H1 (cell line): ENCODE measurements around the gene PFKP. TPM values are rescaled to one million over a fixed set of nuclear protein-coding genes. Genes with fewer than 3 reads are reported as not detected.

Source experiments
- CTCF ChIA-PET: fragments of 300-600 bp; sonication (Branson Sonifier 250); formaldehyde crosslinking; loops from one replicate; lab custom pipeline; 2021; ENCODE audit not compliant: partially characterized antibody; lab: Charles Lee
- POLR2A ChIA-PET: fragments of 300-600 bp; sonication (Branson Sonifier 250); formaldehyde crosslinking; loops from one replicate; lab custom pipeline; 2021; ENCODE audit warnings: inconsistent platforms; ENCODE audit not compliant: partially characterized antibody; lab: Charles Lee
- DNase-seq, 2 experiments: peaks; one replicate each; pipeline versions ENCODE4 v3.0.0 to v3.0.0-alpha.2; 2010 to 2022; ENCODE audit warnings: low spot score in 2 of 2, low read depth in 1 of 2, mixed read lengths in 1 of 2
- FAIRE-seq: peaks from 2 replicates; lab custom pipeline; 2011; peaks lifted over from hg19 to GRCh38; lab: Jason Lieb, UNC
- H2AFZ ChIP-seq: 2 replicates; pipeline ENCODE4 v1.8.1; 2012; ENCODE audit warnings: low read length, inconsistent platforms
- H2AK5ac ChIP-seq: 2 replicates; pipeline ENCODE4 v1.6.1; 2013; ENCODE audit warnings: low read depth, low read length
- H2BK120ac ChIP-seq: replicated peaks from 2 replicates; pipeline ENCODE3; 2013; ENCODE audit warnings: low read depth, low read length, inconsistent platforms
- H2BK12ac ChIP-seq: 2 replicates; pipeline ENCODE4 v1.6.1; 2013; ENCODE audit warnings: low read depth, low read length
- H2BK15ac ChIP-seq: 2 replicates; pipeline ENCODE4 v1.6.1; 2013; ENCODE audit warnings: low read length
- H2BK20ac ChIP-seq: 2 replicates; pipeline ENCODE4 v1.6.1; 2013; ENCODE audit warnings: low read length
- H2BK5ac ChIP-seq: 2 replicates; pipeline ENCODE4 v1.6.1; 2013; ENCODE audit warnings: low read depth, low read length
- H3K14ac ChIP-seq: 2 replicates; pipeline ENCODE4 v1.6.1; 2013; ENCODE audit warnings: inconsistent platforms; ENCODE audit not compliant: insufficient read length
- H3K18ac ChIP-seq: 2 replicates; pipeline ENCODE4 v1.6.1; 2013; ENCODE audit warnings: low read length; ENCODE audit errors: extremely low read depth
- H3K23ac ChIP-seq: 2 replicates; pipeline ENCODE4 v1.6.1; 2013; ENCODE audit warnings: inconsistent platforms; ENCODE audit not compliant: insufficient read length
- H3K23me2 ChIP-seq: 2 replicates; pipeline ENCODE4 v1.6.1; 2013; ENCODE audit warnings: low read depth, low read length
- H3K27ac ChIP-seq: 2 replicates; pipeline ENCODE4 v1.6.1; 2011; ENCODE audit warnings: low read depth, low read length, inconsistent platforms
- H3K27me3 ChIP-seq, 4 experiments: replicated peaks in 1 of 4; 1 replicate in 1 of 4; 2 replicates in 3 of 4; pipeline versions ENCODE4 v1.6.1 to v1.8.1; 2011 to 2013; ENCODE audit warnings: low read length in 3 of 4, mild to moderate bottlenecking in 3 of 4, inconsistent platforms in 2 of 4, mixed read lengths in 2 of 4, moderate library complexity in 1 of 4; ENCODE audit not compliant: control insufficient read depth in 3 of 4, insufficient read depth in 3 of 4; ENCODE audit errors: extremely low read depth in 1 of 4
- H3K36me3 ChIP-seq, 4 experiments: 2 replicates each; pipeline versions ENCODE4 v1.6.1 to v1.8.1; 2011 to 2013; ENCODE audit warnings: mild to moderate bottlenecking in 4 of 4, low read length in 3 of 4, moderate library complexity in 2 of 4, control low read depth in 1 of 4, inconsistent platforms in 1 of 4; ENCODE audit not compliant: insufficient read depth in 4 of 4, control insufficient read depth in 2 of 4
- H3K4ac ChIP-seq: replicated peaks from 2 replicates; pipeline ENCODE3; 2013; ENCODE audit warnings: low read length, low read depth, mixed read lengths, inconsistent platforms; ENCODE audit not compliant: insufficient read length
- H3K4me1 ChIP-seq, 4 experiments: replicated peaks in 1 of 4; 1 replicate in 1 of 4; 2 replicates in 3 of 4; pipeline versions ENCODE4 v1.6.1 to v1.8.1; 2011 to 2013; ENCODE audit warnings: low read length in 3 of 4, inconsistent platforms in 2 of 4, mixed read lengths in 1 of 4; ENCODE audit not compliant: insufficient read depth in 4 of 4, control insufficient read depth in 3 of 4
- H3K4me2 ChIP-seq, 2 experiments: 2 replicates each; pipeline versions ENCODE4 v1.6.1 to v1.8.1; 2011 to 2013; ENCODE audit warnings: low read depth in 2 of 2, low read length in 2 of 2, control low read depth in 1 of 2, inconsistent platforms in 1 of 2, mild to moderate bottlenecking in 1 of 2; ENCODE audit not compliant: insufficient read depth in 1 of 2
- H3K4me3 ChIP-seq, 4 experiments: fragments of 200-600, 300-600 bp in 1 of 4; sonication (generic), shearing (Covaris generic), sonication (Bioruptor Twin) in 1 of 4; 2 replicates each; pipeline versions ENCODE4 v1.5.1 to v1.8.1; 2011 to 2016; ENCODE audit warnings: low read length in 4 of 4, low read depth in 3 of 4, control low read depth in 2 of 4, inconsistent platforms in 2 of 4, mild to moderate bottlenecking in 2 of 4, mixed read lengths in 1 of 4, moderate library complexity in 1 of 4; ENCODE audit not compliant: insufficient read depth in 2 of 4; ENCODE audit errors: extremely low read depth in 1 of 4
- H3K56ac ChIP-seq: replicated peaks from 2 replicates; pipeline ENCODE3; 2013; ENCODE audit warnings: low read depth, mild to moderate bottlenecking, mixed read lengths, low read length, inconsistent platforms; ENCODE audit not compliant: insufficient read length
- H3K79me1 ChIP-seq: 2 replicates; pipeline ENCODE4 v1.6.1; 2013; ENCODE audit warnings: low read depth, low read length, control low read depth
- H3K79me2 ChIP-seq, 2 experiments: 2 replicates each; pipeline versions ENCODE4 v1.6.1 to v1.8.1; 2012 to 2013; ENCODE audit warnings: low read length in 2 of 2, mild to moderate bottlenecking in 2 of 2, inconsistent platforms in 1 of 2; ENCODE audit not compliant: insufficient read depth in 2 of 2, control insufficient read depth in 1 of 2
- H3K9ac ChIP-seq, 4 experiments: replicated peaks in 1 of 4; 1 replicate in 1 of 4; 2 replicates in 3 of 4; pipeline versions ENCODE4 v1.6.1 to v1.8.1; 2011 to 2013; ENCODE audit warnings: low read depth in 3 of 4, low read length in 3 of 4, control low read depth in 2 of 4, mild to moderate bottlenecking in 2 of 4, moderate library complexity in 2 of 4, inconsistent platforms in 1 of 4; ENCODE audit errors: extremely low read depth in 1 of 4
- H3K9me3 ChIP-seq, 2 experiments: 2 replicates each; pipeline versions ENCODE4 v1.6.1 to v1.8.1; 2012 to 2013; ENCODE audit warnings: mild to moderate bottlenecking in 2 of 2, moderate library complexity in 2 of 2, control low read depth in 1 of 2, inconsistent platforms in 1 of 2, low read depth in 1 of 2, low read length in 1 of 2, mixed read lengths in 1 of 2; ENCODE audit not compliant: insufficient read depth in 2 of 2
- H4K20me1 ChIP-seq, 2 experiments: replicated peaks in 1 of 2; 2 replicates each; pipeline versions ENCODE3 to v1.8.1; 2011 to 2013; ENCODE audit warnings: inconsistent platforms in 2 of 2, low read length in 2 of 2, mild to moderate bottlenecking in 1 of 2; ENCODE audit not compliant: insufficient read depth in 2 of 2, control insufficient read depth in 1 of 2
- H4K5ac ChIP-seq: 2 replicates; pipeline ENCODE4 v1.6.1; 2013; ENCODE audit warnings: low read length, low read depth, mixed read lengths, inconsistent platforms; ENCODE audit not compliant: insufficient read length
- H4K8ac ChIP-seq: 2 replicates; pipeline ENCODE4 v1.8.0; 2013; ENCODE audit warnings: mild to moderate bottlenecking, moderate library complexity, low read length, inconsistent platforms; ENCODE audit not compliant: insufficient read depth; ENCODE audit errors: extremely low read depth
- H4K91ac ChIP-seq: replicated peaks from 2 replicates; pipeline ENCODE3; 2013; ENCODE audit warnings: low read length, mixed read lengths, inconsistent platforms; ENCODE audit not compliant: insufficient read length
- ATF3 ChIP-seq: IDR thresholded peaks from 2 replicates; pipeline ENCODE4 v1.6.1; 2011; ENCODE audit warnings: low read depth, mild to moderate bottlenecking, low read length; ENCODE audit not compliant: insufficient read depth
- CEBPB ChIP-seq: IDR thresholded peaks from 2 replicates; pipeline ENCODE4 v1.6.1; 2012; ENCODE audit warnings: low read depth, low read length
- CHD1 ChIP-seq: IDR thresholded peaks from 2 replicates; pipeline ENCODE4 v1.6.1; 2012; ENCODE audit warnings: low read depth, low read length, improper control_type of control experiment
- EZH2 ChIP-seq: fragments of 200-600 bp; sonication (generic); IDR thresholded peaks from 2 replicates; pipeline ENCODE4 v1.7.1; 2012; ENCODE audit warnings: low read depth, mild to moderate bottlenecking, moderate library complexity, low read length, inconsistent platforms; ENCODE audit not compliant: severe bottlenecking
- FOSL1 ChIP-seq: IDR thresholded peaks from 2 replicates; pipeline ENCODE4 v1.6.1; 2011; ENCODE audit warnings: mild to moderate bottlenecking, low read depth, low read length, moderate library complexity; ENCODE audit not compliant: insufficient read depth
- JUN ChIP-seq: IDR thresholded peaks from 2 replicates; pipeline ENCODE4 v1.6.1; 2011; ENCODE audit warnings: low read depth, mild to moderate bottlenecking, improper control_type of control experiment, low read length
- JUND ChIP-seq: IDR thresholded peaks from 2 replicates; pipeline ENCODE4 v1.6.1; 2011; ENCODE audit warnings: mild to moderate bottlenecking, improper control_type of control experiment, low read length
- KDM1A ChIP-seq: fragments of 200-600, 300-600 bp; sonication (generic); IDR thresholded peaks from 2 replicates; pipeline ENCODE4 v1.7.1; 2016; ENCODE audit warnings: mild to moderate bottlenecking, low read length, borderline replicate concordance
- SAP30 ChIP-seq: fragments of 300-600 bp; sonication (generic); IDR thresholded peaks from 2 replicates; pipeline ENCODE4 v1.7.1; 2012; ENCODE audit warnings: low read length, moderate library complexity, mild to moderate bottlenecking, inconsistent platforms; ENCODE audit not compliant: insufficient read depth, insufficient replicate concordance
- SIN3A ChIP-seq, 2 experiments: IDR thresholded peaks in 1 of 2; conservative IDR thresholded peaks in 1 of 2; 2 replicates each; pipeline ENCODE4 v1.6.1; 2011 to 2012; ENCODE audit warnings: low read length in 2 of 2, improper control_type of control experiment in 1 of 2, low read depth in 1 of 2, mild to moderate bottlenecking in 1 of 2
- SIRT6 ChIP-seq: IDR thresholded peaks from one replicate; pipeline ENCODE4 v1.7.1; 2012; ENCODE audit warnings: low read length, inconsistent platforms
- SP1 ChIP-seq: IDR thresholded peaks from 2 replicates; pipeline ENCODE4 v1.6.1; 2011; ENCODE audit warnings: low read depth, low read length
- SP4 ChIP-seq: IDR thresholded peaks from 2 replicates; pipeline ENCODE4 v1.6.1; 2012; ENCODE audit warnings: low read length, inconsistent platforms
- SUZ12 ChIP-seq: fragments of 200-600 bp; sonication (generic); IDR thresholded peaks from 2 replicates; pipeline ENCODE4 v1.6.1; 2012; ENCODE audit warnings: mild to moderate bottlenecking, inconsistent platforms, low read length, moderate library complexity, mixed read lengths
- WGBS, 2 experiments: shearing (Covaris generic) in 1 of 2; methylation state at CpG; one replicate each; pipeline versions ENCODE4 v1.1.6 to v1.1.7; 2013 to 2015; ENCODE audit warnings: low lambda C conversion rate in 2 of 2, mixed read lengths in 2 of 2, inconsistent platforms in 1 of 2, low coverage in 1 of 2, missing lambda C conversion rate in 1 of 2; ENCODE audit not compliant: insufficient replicate concordance in 2 of 2, insufficient coverage in 1 of 2, insufficient read length in 1 of 2; ENCODE audit errors: extremely low coverage in 1 of 2, missing lambda C conversion rate in 1 of 2; 5-methylcytosine and 5-hydroxymethylcytosine counted together
- polyA plus RNA-seq, 7 experiments: library from polyadenylated mRNA; depleted of rRNA in 3 of 7; stranded (reverse) in 5 of 7; unstranded in 2 of 7; fragments of >200 nt in 5 of 7; fragments of 200-250 nt in 2 of 7; gene quantifications; 1 replicate in 5 of 7; 2 replicates in 1 of 7; 4 replicates in 1 of 7; pipeline versions ENCODE4 v1.2.1 to v1.2.3, GENCODE V29; 2011 to 2013; ENCODE audit warnings: missing spikeins in 2 of 7, mixed read lengths in 2 of 7
- total RNA-seq: library from RNA; stranded (reverse); fragmentation: NEBNext Ultra II Directional; extraction: Animal tissue kit (Norgen Biotek cat#: 25700); gene quantifications from 2 replicates; pipeline ENCODE4 v1.2.1, GENCODE V29; 2021

The PFKP gene
- total and polyA plus RNA-seq, 2 of the 8 experiments (the other 6 are each of a cell fraction or from before 2014, with no cell fraction given) = 51.2 to 128 TPM

- POLR2A ChIA-PET = interaction anchor here (1.5 kb wide), 1 partner anchor 17 kb away, joined by 5 read pairs; no protein-coding TSS in a partner anchor
- Histone ChIP-seq H3K4me2 (no peak overlapping the region), H3K36me3 (peaks cover 0 to 18% (median 8%) of the 10 kb centered on the region in 4 experiments; a peak in 3 of 8 replicates)
- TF ChIP-seq JUN (no peak), SIN3A (conservative IDR thresholded peaks at IDR 0.05 in 1 of 2, IDR thresholded peaks at IDR 0.05 in 1 of 2; ENCODE audit: low read depth in 1 of 2, low read length in 2 of 2) (no peak), CEBPB (no peak), JUND (no peak), SIRT6 (no peak), ATF3 (no peak), EZH2 (no peak), FOSL1 (no peak), SP4 (no peak), CHD1 (no peak), SUZ12 (no peak), SP1 (no peak), KDM1A (no peak), SAP30 (no peak)
Observed at GRCh38 chr10:3165196-3165595, 97.8 kb downstream of the PFKP start.

More at GRCh38 chr10:3165196-3165595, 97.8 kb downstream of the PFKP start:
- no peak overlapping the region for H4K5ac ChIP-seq
- no peak for FAIRE-seq
- no peaks in the 10 kb centered on the region for H3K23me2 ChIP-seq
- H2BK20ac ChIP-seq = no peak overlapping the region
- H2BK15ac ChIP-seq = no peak overlapping the region
- H3K4me1 ChIP-seq = no peaks in the 10 kb centered on the region
- H3K18ac ChIP-seq = no peak overlapping the region
- H3K14ac ChIP-seq = no peak overlapping the region
- H2AK5ac ChIP-seq = no peak overlapping the region
- H3K56ac ChIP-seq = no peak overlapping the region
- no peak for DNase-seq
- no peak overlapping the region for H3K9ac ChIP-seq
- no peak overlapping the region for H4K91ac ChIP-seq
- no peaks in the 10 kb centered on the region for H3K79me1 ChIP-seq
- H2AFZ ChIP-seq = no peak overlapping the region
- H3K4ac ChIP-seq = no peak overlapping the region
- no peak overlapping the region for H3K27ac ChIP-seq
- no peak overlapping the region for H2BK120ac ChIP-seq
- no peaks in the 10 kb centered on the region for H3K27me3 ChIP-seq
- CTCF ChIA-PET = interaction anchor here (2.2 kb wide), 1 partner anchor 11 kb away, joined by 6 read pairs; no protein-coding TSS in a partner anchor
- peaks cover 0 to 5% of the 10 kb centered on the region in 2 experiments for H4K20me1 ChIP-seq
- no peaks in the 10 kb centered on the region for H3K79me2 ChIP-seq
- H4K8ac ChIP-seq = no peak overlapping the region
- 90% methylated on average over 9 of the region's 9 CpGs; no CpG with 5 or more reads in 1 of the 2 experiments for WGBS, 2 experiments
- H3K23ac ChIP-seq = no peak overlapping the region
- H2BK5ac ChIP-seq = no peak overlapping the region
- no peak overlapping the region for H2BK12ac ChIP-seq
- H3K9me3 ChIP-seq = no peaks in the 10 kb centered on the region
- no peak overlapping the region for H3K4me3 ChIP-seq
